IMR-90 (cell line): ENCODE results near the gene CCSER1. TPM values are rescaled to one million over a fixed set of nuclear protein-coding genes. Genes with fewer than 3 reads are reported as not detected.

ENCODE experiments used
- ATAC-seq: fragments of 200-7000 bp; cut with Tn5 transposase; 2 replicates; pipeline ENCODE4 v1.9.1; 2020; ENCODE audit warnings: low read depth, mild to moderate bottlenecking, moderate library complexity
- BruUV-seq: library from RNA; stranded (reverse); fragments of 400-500 nt; replicated peaks from 2 replicates; lab custom pipeline; 2021; lab: Mats Ljungman, UMichigan
- CTCF ChIA-PET: fragments of 300-600 bp; formaldehyde crosslinking; extraction: SDS; loops from one replicate; lab custom pipeline; 2021; ENCODE audit warnings: antibody characterized with exemption; lab: Yijun Ruan, JAX
- POLR2A ChIA-PET: fragments of 300-600 bp; sonication (Branson Sonifier 250); formaldehyde crosslinking; loops from one replicate; lab custom pipeline; 2022; ENCODE audit warnings: antibody characterized with exemption; ENCODE audit not compliant: unreplicated experiment; lab: Charles Lee
- DNase-seq: peaks from one replicate; pipeline ENCODE4 v3.0.0; 2013
- H2AFZ ChIP-seq: replicated peaks from 2 replicates; pipeline ENCODE3; 2013; ENCODE audit warnings: low read length, mild to moderate bottlenecking; ENCODE audit not compliant: poor library complexity
- H2AK5ac ChIP-seq: 2 replicates; pipeline ENCODE4 v1.6.1; 2013; ENCODE audit warnings: low read depth, low read length, inconsistent platforms
- H2AK9ac ChIP-seq: replicated peaks from 2 replicates; pipeline ENCODE3; 2013; ENCODE audit warnings: mild to moderate bottlenecking, low read depth, low read length, moderate library complexity; ENCODE audit not compliant: poor library complexity
- H2BK120ac ChIP-seq: 2 replicates; pipeline ENCODE4 v1.6.1; 2013; ENCODE audit warnings: low read depth, low read length, inconsistent platforms
- H2BK15ac ChIP-seq: 3 replicates; pipeline ENCODE4 v1.6.1; 2013; ENCODE audit warnings: low read depth, low read length, inconsistent platforms
- H2BK20ac ChIP-seq: 2 replicates; pipeline ENCODE4 v1.6.1; 2013; ENCODE audit warnings: low read depth, mild to moderate bottlenecking, inconsistent platforms, low read length, moderate library complexity
- H2BK5ac ChIP-seq: 2 replicates; pipeline ENCODE4 v1.6.1; 2013; ENCODE audit warnings: mild to moderate bottlenecking, low read depth, low read length, inconsistent platforms; ENCODE audit not compliant: poor library complexity, severe bottlenecking
- H3K14ac ChIP-seq: replicated peaks from 2 replicates; pipeline ENCODE4 v1.6.1; 2013; ENCODE audit warnings: low read depth, low read length, inconsistent platforms
- H3K18ac ChIP-seq: 2 replicates; pipeline ENCODE4 v1.6.1; 2013; ENCODE audit warnings: low read depth, low read length, control low read depth
- H3K23ac ChIP-seq: 2 replicates; pipeline ENCODE4 v1.6.1; 2013; ENCODE audit warnings: low read depth, low read length, inconsistent platforms
- H3K27ac ChIP-seq: 2 replicates; pipeline ENCODE4 v1.5.1; 2013; ENCODE audit warnings: mild to moderate bottlenecking, control low read depth, low read length; ENCODE audit not compliant: insufficient read depth
- H3K27me3 ChIP-seq: 2 replicates; pipeline ENCODE4 v1.6.1; 2013; ENCODE audit warnings: low read length; ENCODE audit not compliant: control insufficient read depth, insufficient read depth
- H3K36me3 ChIP-seq: 2 replicates; pipeline ENCODE4 v1.6.1; 2013; ENCODE audit warnings: low read length, mixed read lengths; ENCODE audit not compliant: control insufficient read depth, insufficient read depth
- H3K4ac ChIP-seq: 2 replicates; pipeline ENCODE4 v1.6.1; 2013; ENCODE audit warnings: low read depth, low read length, inconsistent platforms
- H3K4me1 ChIP-seq: 2 replicates; pipeline ENCODE4 v1.6.1; 2013; ENCODE audit warnings: low read length, mixed read lengths; ENCODE audit not compliant: control insufficient read depth, insufficient read depth
- H3K4me2 ChIP-seq: 2 replicates; pipeline ENCODE4 v1.6.1; 2013; ENCODE audit warnings: low read depth, mild to moderate bottlenecking, control low read depth, low read length, moderate library complexity
- H3K4me3 ChIP-seq: 2 replicates; pipeline ENCODE4 v1.5.1; 2013; ENCODE audit warnings: low read depth, mild to moderate bottlenecking, control low read depth, low read length, moderate library complexity; ENCODE audit not compliant: insufficient read depth
- H3K56ac ChIP-seq: 2 replicates; pipeline ENCODE4 v1.6.1; 2013; ENCODE audit warnings: low read length, inconsistent platforms; ENCODE audit not compliant: insufficient read depth; ENCODE audit errors: extremely low read depth
- H3K79me1 ChIP-seq, 2 experiments: 2 replicates each; pipeline ENCODE4 v1.6.1; 2013; ENCODE audit warnings: low read length in 2 of 2, inconsistent platforms in 1 of 2, low read depth in 1 of 2
- H3K9ac ChIP-seq: 2 replicates; pipeline ENCODE4 v1.6.1; 2013; ENCODE audit warnings: low read depth, low read length, control low read depth
- H3K9me1 ChIP-seq: 2 replicates; pipeline ENCODE4 v1.6.1; 2013; ENCODE audit warnings: low read length, inconsistent platforms; ENCODE audit not compliant: insufficient read depth
- H3K9me3 ChIP-seq: 2 replicates; pipeline ENCODE4 v1.6.1; 2013; ENCODE audit warnings: low read length; ENCODE audit not compliant: control insufficient read depth, insufficient read depth
- H4K20me1 ChIP-seq: 2 replicates; pipeline ENCODE4 v1.6.1; 2013; ENCODE audit warnings: low read length, inconsistent platforms; ENCODE audit not compliant: insufficient read depth
- H4K5ac ChIP-seq: 2 replicates; pipeline ENCODE4 v1.6.1; 2013; ENCODE audit warnings: mild to moderate bottlenecking, low read depth, low read length, control low read depth
- H4K8ac ChIP-seq, 2 experiments: 2 replicates each; pipeline ENCODE4 v1.6.1; 2013; ENCODE audit warnings: low read depth in 2 of 2, low read length in 2 of 2, control low read depth in 1 of 2, inconsistent platforms in 1 of 2
- H4K91ac ChIP-seq: 2 replicates; pipeline ENCODE4 v1.6.1; 2013; ENCODE audit warnings: low read depth, low read length, inconsistent platforms; ENCODE audit not compliant: insufficient read depth
- MXI1 ChIP-seq: IDR thresholded peaks from 2 replicates; pipeline ENCODE4 v1.6.1; 2012; ENCODE audit warnings: low read depth, mild to moderate bottlenecking, low read length, moderate library complexity, borderline replicate concordance
- NFE2L2 ChIP-seq: fragments of 150-350 bp; IDR thresholded peaks from 2 replicates; pipeline ENCODE4 v1.6.1; 2016; ENCODE audit warnings: low read depth, mild to moderate bottlenecking, low read length
- POLR2A ChIP-seq: IDR thresholded peaks from 2 replicates; pipeline ENCODE4 v1.6.1; 2012; ENCODE audit warnings: mild to moderate bottlenecking, low read depth, low read length
- RCOR1 ChIP-seq: IDR thresholded peaks from 2 replicates; pipeline ENCODE4 v1.6.1; 2012; ENCODE audit warnings: mild to moderate bottlenecking, low read length, improper control_type of control experiment; ENCODE audit not compliant: insufficient replicate concordance
- WGBS, 2 experiments: methylation state at CpG; one replicate each; pipeline versions ENCODE4 v1.1.5 to v1.1.7; 2013; ENCODE audit warnings: missing lambda C conversion rate in 2 of 2; ENCODE audit not compliant: insufficient read length in 1 of 2; ENCODE audit errors: extremely low coverage in 2 of 2; 5-methylcytosine and 5-hydroxymethylcytosine counted together
- dilution Hi-C: fragments of 300-500 bp; cut with HindIII; formaldehyde crosslinking; loops from one replicate; pipeline ENCODE4 v1.14.3; 2018; ENCODE audit warnings: low sequenced_read_pairs; ENCODE audit not compliant: unreplicated experiment
- in situ Hi-C: fragments of 300-500 bp; cut with MboI; formaldehyde crosslinking; loops from 3 replicates; pipeline ENCODE4 v1.14.3; 2019; ENCODE audit warnings: low sequenced_read_pairs, inconsistent platforms, mixed read lengths
- intact Hi-C: fragments of 100-400 bp; cut with micrococcal nuclease; formaldehyde crosslinking; loops from 2 replicates; pipeline ENCODE4 v1.10.0; 2022
- polyA plus RNA-seq, 3 experiments: library from polyadenylated mRNA; depleted of rRNA; stranded (reverse); fragments of >200 nt; gene quantifications; 2 replicates each; pipeline ENCODE4 v1.2.3, GENCODE V29; 2012; ENCODE audit warnings: low replicate concordance in 1 of 3
- total RNA-seq: library from RNA; depleted of rRNA; stranded (reverse); fragments of >200 nt; gene quantifications from 2 replicates; pipeline ENCODE4 v1.2.3, GENCODE V29; 2012
- TF ChIP-seq, protein P1 (sequence below): conservative IDR thresholded peaks from 2 replicates; pipeline ENCODE4 v1.5.1; 2012; ENCODE audit warnings: mild to moderate bottlenecking, low read depth, low read length, improper control_type of control experiment

Gene CCSER1
- total and polyA plus RNA-seq, 2 of the 4 experiments (the other 2 are of a cell fraction): not detected

DNA sequence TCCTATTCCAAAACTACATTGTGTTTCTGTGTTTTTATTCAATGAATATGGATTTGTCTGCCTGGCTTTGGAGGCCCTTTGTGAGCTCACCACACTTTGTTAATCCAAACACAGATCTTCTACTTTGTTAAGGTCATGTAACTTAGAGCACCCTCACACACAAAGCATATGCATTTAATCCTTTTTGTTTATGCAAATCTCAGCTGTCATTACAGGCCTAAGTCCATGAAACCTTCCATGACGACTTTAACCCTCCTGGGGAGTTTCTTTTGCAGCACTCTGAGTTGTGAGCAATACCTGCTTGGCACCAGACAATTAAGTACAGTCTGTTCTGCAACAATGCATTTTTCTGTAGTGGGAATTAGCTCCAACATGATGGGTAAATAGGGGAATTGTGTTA is 14.9 kb downstream of the CCSER1 start:
- Histone ChIP-seq H4K20me1 (no peaks in the 10 kb centered on the region), H3K56ac (no peak overlapping the region), H3K27me3 (no peaks in the 10 kb centered on the region), H3K79me1 (no peaks in the 10 kb centered on the region), H2BK120ac (no peak overlapping the region), H2AK5ac (no peak overlapping the region), H4K8ac (no peak overlapping the region), H4K5ac (no peak overlapping the region), H3K4ac (no peak overlapping the region), H3K18ac (no peak overlapping the region), H3K9me1 (no peaks in the 10 kb centered on the region), H2BK20ac (no peak overlapping the region), H3K27ac (no peak overlapping the region), H3K23ac (no peak overlapping the region), H3K9ac (no peak overlapping the region), H3K4me1 (no peaks in the 10 kb centered on the region), H4K91ac (no peak overlapping the region), H3K36me3 (no peaks in the 10 kb centered on the region), H3K9me3 (no peaks in the 10 kb centered on the region), H3K4me3 (no peak overlapping the region), H3K4me2 (no peak overlapping the region), H2BK15ac (no peak overlapping the region), H3K14ac (no peak overlapping the region), H2AFZ (no peak overlapping the region), H2BK5ac (no peak overlapping the region), H2AK9ac (no peak overlapping the region)
- dilution Hi-C loops (no loop called here), intact Hi-C loops (no loop called here), in situ Hi-C loops (no loop called here)
- CTCF ChIA-PET: interaction anchor here (0.6 kb wide), 1 partner anchor 611 kb away, joined by 3 read pairs; no protein-coding TSS in a partner anchor
- no peak for TF ChIP-seq MXI1
- no peak for TF ChIP-seq RCOR1
- TF ChIP-seq NFE2L2: no peak
- TF ChIP-seq, protein P1, sequence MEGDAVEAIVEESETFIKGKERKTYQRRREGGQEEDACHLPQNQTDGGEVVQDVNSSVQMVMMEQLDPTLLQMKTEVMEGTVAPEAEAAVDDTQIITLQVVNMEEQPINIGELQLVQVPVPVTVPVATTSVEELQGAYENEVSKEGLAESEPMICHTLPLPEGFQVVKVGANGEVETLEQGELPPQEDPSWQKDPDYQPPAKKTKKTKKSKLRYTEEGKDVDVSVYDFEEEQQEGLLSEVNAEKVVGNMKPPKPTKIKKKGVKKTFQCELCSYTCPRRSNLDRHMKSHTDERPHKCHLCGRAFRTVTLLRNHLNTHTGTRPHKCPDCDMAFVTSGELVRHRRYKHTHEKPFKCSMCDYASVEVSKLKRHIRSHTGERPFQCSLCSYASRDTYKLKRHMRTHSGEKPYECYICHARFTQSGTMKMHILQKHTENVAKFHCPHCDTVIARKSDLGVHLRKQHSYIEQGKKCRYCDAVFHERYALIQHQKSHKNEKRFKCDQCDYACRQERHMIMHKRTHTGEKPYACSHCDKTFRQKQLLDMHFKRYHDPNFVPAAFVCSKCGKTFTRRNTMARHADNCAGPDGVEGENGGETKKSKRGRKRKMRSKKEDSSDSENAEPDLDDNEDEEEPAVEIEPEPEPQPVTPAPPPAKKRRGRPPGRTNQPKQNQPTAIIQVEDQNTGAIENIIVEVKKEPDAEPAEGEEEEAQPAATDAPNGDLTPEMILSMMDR: no peak
- TF ChIP-seq POLR2A: no peak
- no peak for DNase-seq
- ATAC-seq: no peak
- POLR2A ChIA-PET: no interaction called here
- no CpG with 5 or more reads among the region's 1 CpG for WGBS, 2 experiments
- no TSS peak for BruUV-seq
